ENCODE data around the gene TSEN15. TPM values are rescaled to one million over a fixed set of nuclear protein-coding genes. Genes with fewer than 3 reads are reported as not detected.

TSEN15 gene
- total RNA-seq, 1 donor from 2014 or later = 19.6 TPM

- DNase-seq (ENCODE audit: low spot score) = no peak
- Mint-ChIP-seq H3K9me3 (ENCODE audit: unreplicated experiment) (no peaks in the 10 kb centered on the region), H3K27ac (ENCODE audit: unreplicated experiment) (no peak overlapping the region), H3K27me3 (ENCODE audit: unreplicated experiment) (no peaks in the 10 kb centered on the region), H3K4me1 (ENCODE audit: unreplicated experiment) (peaks cover 3% of the 10 kb centered on the region), H3K4me3 (ENCODE audit: unreplicated experiment) (no peak overlapping the region), H3K36me3 (ENCODE audit: low read depth, unreplicated experiment) (peaks cover 9% of the 10 kb centered on the region)
- no peak for TF ChIP-seq CTCF (IDR thresholded peaks at IDR 0.05; ENCODE audit: unreplicated experiment)
Observed at GRCh38 chr1:184056921-184057555, 5.5 kb downstream of the TSEN15 start.

- no peak for TF ChIP-seq CTCF (IDR thresholded peaks at IDR 0.05; ENCODE audit: unreplicated experiment)
- H3K27ac Mint-ChIP-seq (ENCODE audit: unreplicated experiment) = no peak overlapping the region
- H3K27me3 Mint-ChIP-seq (ENCODE audit: unreplicated experiment) = no peaks in the 10 kb centered on the region
Observed at GRCh38 chr1:184059887-184060286, 8.4 kb downstream of the TSEN15 start.

GRCh38 chr1:184060316-184060715, 8.8 kb downstream of the TSEN15 start:
- no peak for DNase-seq (ENCODE audit: low spot score)
- H3K27me3 Mint-ChIP-seq (ENCODE audit: unreplicated experiment) = no peaks in the 10 kb centered on the region
- peaks cover 4% of the 10 kb centered on the region for H3K36me3 Mint-ChIP-seq (ENCODE audit: low read depth, unreplicated experiment)
- no peaks in the 10 kb centered on the region for H3K9me3 Mint-ChIP-seq (ENCODE audit: unreplicated experiment)
- no peak for TF ChIP-seq CTCF (IDR thresholded peaks at IDR 0.05; ENCODE audit: unreplicated experiment)
- no peak overlapping the region for H3K27ac Mint-ChIP-seq (ENCODE audit: unreplicated experiment)
- peaks cover 3% of the 10 kb centered on the region for H3K4me1 Mint-ChIP-seq (ENCODE audit: unreplicated experiment)
- H3K4me3 Mint-ChIP-seq (ENCODE audit: unreplicated experiment) = no peak overlapping the region

More at GRCh38 chr1:184059887-184060286, 8.4 kb downstream of the TSEN15 start:
- DNase-seq (ENCODE audit: low spot score) = no peak
- H3K4me3 Mint-ChIP-seq (ENCODE audit: unreplicated experiment) = no peak overlapping the region
- peaks cover 3% of the 10 kb centered on the region for H3K4me1 Mint-ChIP-seq (ENCODE audit: unreplicated experiment)
- peaks cover 9% of the 10 kb centered on the region for H3K36me3 Mint-ChIP-seq (ENCODE audit: low read depth, unreplicated experiment)
- H3K9me3 Mint-ChIP-seq (ENCODE audit: unreplicated experiment) = no peaks in the 10 kb centered on the region

- Mint-ChIP-seq H3K4me3 (ENCODE audit: unreplicated experiment) (no peak overlapping the region), H3K4me1 (ENCODE audit: unreplicated experiment) (peaks cover 3% of the 10 kb centered on the region), H3K36me3 (ENCODE audit: low read depth, unreplicated experiment) (peaks cover 4% of the 10 kb centered on the region), H3K27me3 (ENCODE audit: unreplicated experiment) (no peaks in the 10 kb centered on the region), H3K9me3 (ENCODE audit: unreplicated experiment) (no peaks in the 10 kb centered on the region), H3K27ac (ENCODE audit: unreplicated experiment) (no peak overlapping the region)
- no peak for DNase-seq (ENCODE audit: low spot score)
- TF ChIP-seq CTCF (IDR thresholded peaks at IDR 0.05; ENCODE audit: unreplicated experiment) = no peak
Observed at GRCh38 chr1:184061396-184062003, 10.0 kb downstream of the TSEN15 start.

GRCh38 chr1:184062640-184063286, 11.2 kb downstream of the TSEN15 start:
- Mint-ChIP-seq H3K4me3 (ENCODE audit: unreplicated experiment) (no peak overlapping the region), H3K27me3 (ENCODE audit: unreplicated experiment) (no peaks in the 10 kb centered on the region), H3K27ac (ENCODE audit: unreplicated experiment) (no peak overlapping the region), H3K9me3 (ENCODE audit: unreplicated experiment) (no peaks in the 10 kb centered on the region), H3K4me1 (ENCODE audit: unreplicated experiment) (peaks cover 3% of the 10 kb centered on the region), H3K36me3 (ENCODE audit: low read depth, unreplicated experiment) (peaks cover 4% of the 10 kb centered on the region)
- no peak for DNase-seq (ENCODE audit: low spot score)
- TF ChIP-seq CTCF (IDR thresholded peaks at IDR 0.05; ENCODE audit: unreplicated experiment) = no peak
